ENCODE data around the gene CD47.

GRCh38 chr3:108088146-108088545 is 2.7 kb downstream of the CD47 start:
- TF ChIP-seq CTCF (IDR thresholded peaks at IDR 0.05) = no peak
- no peak for TF ChIP-seq ZFX (IDR thresholded peaks at IDR 0.05; ENCODE audit: borderline replicate concordance)

Measured in 22Rv1 (cell line).